HepG2 (cell line): ENCODE data around the gene FCGR3A.
"Not testable (repeated sequence)": the region's sequence is repeated elsewhere in the genome, so short reads cannot be mapped to it uniquely, and the experiment has no call there.

Source experiments
- NFE2 ChIP-seq: sonication (generic); formaldehyde crosslinking; IDR thresholded peaks from 2 replicates; pipeline ENCODE4 v1.4.0; 2020; ENCODE audit warnings: missing genetic modification reagents
- POLR2A ChIP-seq, 2 experiments: IDR thresholded peaks; 2 replicates each; pipeline ENCODE4 v1.6.1; 2011; ENCODE audit warnings: low read depth in 2 of 2, low read length in 2 of 2, mild to moderate bottlenecking in 1 of 2, moderate library complexity in 1 of 2; ENCODE audit not compliant: insufficient read depth in 1 of 2
- RFX5 ChIP-seq: IDR thresholded peaks from 2 replicates; pipeline ENCODE4 v1.6.1; 2011; ENCODE audit warnings: low read depth, low read length, improper control_type of control experiment
- USF2 ChIP-seq, 2 experiments: sonication (generic) in 1 of 2; formaldehyde crosslinking in 1 of 2; IDR thresholded peaks; 2 replicates each; pipeline versions ENCODE4 v1.5.1 to v1.6.1; 2011 to 2020; ENCODE audit warnings: borderline replicate concordance in 1 of 2, low read depth in 1 of 2, low read length in 1 of 2, mild to moderate bottlenecking in 1 of 2, missing genetic modification reagents in 1 of 2, moderate library complexity in 1 of 2
- ZBTB10 ChIP-seq: sonication (generic); formaldehyde crosslinking; IDR thresholded peaks from 2 replicates; pipeline ENCODE4 v1.4.0; 2020; ENCODE audit warnings: missing genetic modification reagents, borderline replicate concordance
- ZNF558 ChIP-seq: sonication (generic); formaldehyde crosslinking; IDR thresholded peaks from 2 replicates; pipeline ENCODE4 v1.9.0; 2022; ENCODE audit warnings: mild to moderate bottlenecking, missing genetic modification reagents, borderline replicate concordance
- ZNF598 ChIP-seq: sonication (generic); formaldehyde crosslinking; IDR thresholded peaks from 2 replicates; pipeline ENCODE4 v1.5.1; 2020; ENCODE audit warnings: mild to moderate bottlenecking, missing genetic modification reagents, borderline replicate concordance
- ZNF766 ChIP-seq: sonication (generic); formaldehyde crosslinking; IDR thresholded peaks from 2 replicates; pipeline ENCODE4 v1.5.0; 2020; ENCODE audit warnings: missing genetic modification reagents, borderline replicate concordance
- TF ChIP-seq, protein P1 (sequence below): sonication (generic); formaldehyde crosslinking; IDR thresholded peaks from 2 replicates; pipeline ENCODE4 v1.5.0; 2020; ENCODE audit warnings: mild to moderate bottlenecking, missing genetic modification reagents, moderate library complexity
- TF ChIP-seq, protein P2 (sequence below): sonication (generic); formaldehyde crosslinking; IDR thresholded peaks from 2 replicates; pipeline ENCODE4 v1.5.0; 2020; ENCODE audit warnings: missing genetic modification reagents
- TF ChIP-seq, protein P3 (sequence below): sonication (generic); formaldehyde crosslinking; IDR thresholded peaks from 2 replicates; pipeline ENCODE4 v1.4.0; 2020; ENCODE audit warnings: missing genetic modification reagents

DNA sequence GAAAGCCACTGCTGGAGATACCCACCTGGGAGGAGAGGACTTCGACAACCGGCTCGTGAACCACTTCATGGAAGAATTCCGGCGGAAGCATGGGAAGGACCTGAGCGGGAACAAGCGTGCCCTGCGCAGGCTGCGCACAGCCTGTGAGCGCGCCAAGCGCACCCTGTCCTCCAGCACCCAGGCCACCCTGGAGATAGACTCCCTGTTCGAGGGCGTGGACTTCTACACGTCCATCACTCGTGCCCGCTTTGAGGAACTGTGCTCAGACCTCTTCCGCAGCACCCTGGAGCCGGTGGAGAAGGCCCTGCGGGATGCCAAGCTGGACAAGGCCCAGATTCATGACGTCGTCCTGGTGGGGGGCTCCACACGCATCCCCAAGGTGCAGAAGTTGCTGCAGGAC lies 24.3 kb downstream of the FCGR3A start:
- TF ChIP-seq, protein P1, sequence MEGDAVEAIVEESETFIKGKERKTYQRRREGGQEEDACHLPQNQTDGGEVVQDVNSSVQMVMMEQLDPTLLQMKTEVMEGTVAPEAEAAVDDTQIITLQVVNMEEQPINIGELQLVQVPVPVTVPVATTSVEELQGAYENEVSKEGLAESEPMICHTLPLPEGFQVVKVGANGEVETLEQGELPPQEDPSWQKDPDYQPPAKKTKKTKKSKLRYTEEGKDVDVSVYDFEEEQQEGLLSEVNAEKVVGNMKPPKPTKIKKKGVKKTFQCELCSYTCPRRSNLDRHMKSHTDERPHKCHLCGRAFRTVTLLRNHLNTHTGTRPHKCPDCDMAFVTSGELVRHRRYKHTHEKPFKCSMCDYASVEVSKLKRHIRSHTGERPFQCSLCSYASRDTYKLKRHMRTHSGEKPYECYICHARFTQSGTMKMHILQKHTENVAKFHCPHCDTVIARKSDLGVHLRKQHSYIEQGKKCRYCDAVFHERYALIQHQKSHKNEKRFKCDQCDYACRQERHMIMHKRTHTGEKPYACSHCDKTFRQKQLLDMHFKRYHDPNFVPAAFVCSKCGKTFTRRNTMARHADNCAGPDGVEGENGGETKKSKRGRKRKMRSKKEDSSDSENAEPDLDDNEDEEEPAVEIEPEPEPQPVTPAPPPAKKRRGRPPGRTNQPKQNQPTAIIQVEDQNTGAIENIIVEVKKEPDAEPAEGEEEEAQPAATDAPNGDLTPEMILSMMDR (CRISPR knock-in tag): not testable (repeated sequence)
- TF ChIP-seq ZNF766 (CRISPR knock-in tag); USF2 (IDR thresholded peaks at IDR 0.05; ENCODE audit: low read depth, low read length); USF2 (CRISPR knock-in tag; IDR thresholded peaks at IDR 0.05; ENCODE audit: borderline replicate concordance); NFE2; POLR2A (IDR thresholded peaks at IDR 0.05; ENCODE audit: insufficient read depth in 1 of 2, low read depth in 2 of 2, low read length in 2 of 2); RFX5; ZNF598 (CRISPR knock-in tag); ZBTB10; ZNF558: not testable (repeated sequence)
- TF ChIP-seq, protein P2, sequence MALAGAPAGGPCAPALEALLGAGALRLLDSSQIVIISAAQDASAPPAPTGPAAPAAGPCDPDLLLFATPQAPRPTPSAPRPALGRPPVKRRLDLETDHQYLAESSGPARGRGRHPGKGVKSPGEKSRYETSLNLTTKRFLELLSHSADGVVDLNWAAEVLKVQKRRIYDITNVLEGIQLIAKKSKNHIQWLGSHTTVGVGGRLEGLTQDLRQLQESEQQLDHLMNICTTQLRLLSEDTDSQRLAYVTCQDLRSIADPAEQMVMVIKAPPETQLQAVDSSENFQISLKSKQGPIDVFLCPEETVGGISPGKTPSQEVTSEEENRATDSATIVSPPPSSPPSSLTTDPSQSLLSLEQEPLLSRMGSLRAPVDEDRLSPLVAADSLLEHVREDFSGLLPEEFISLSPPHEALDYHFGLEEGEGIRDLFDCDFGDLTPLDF (CRISPR knock-in tag): not testable (repeated sequence)
- TF ChIP-seq, protein P3, sequence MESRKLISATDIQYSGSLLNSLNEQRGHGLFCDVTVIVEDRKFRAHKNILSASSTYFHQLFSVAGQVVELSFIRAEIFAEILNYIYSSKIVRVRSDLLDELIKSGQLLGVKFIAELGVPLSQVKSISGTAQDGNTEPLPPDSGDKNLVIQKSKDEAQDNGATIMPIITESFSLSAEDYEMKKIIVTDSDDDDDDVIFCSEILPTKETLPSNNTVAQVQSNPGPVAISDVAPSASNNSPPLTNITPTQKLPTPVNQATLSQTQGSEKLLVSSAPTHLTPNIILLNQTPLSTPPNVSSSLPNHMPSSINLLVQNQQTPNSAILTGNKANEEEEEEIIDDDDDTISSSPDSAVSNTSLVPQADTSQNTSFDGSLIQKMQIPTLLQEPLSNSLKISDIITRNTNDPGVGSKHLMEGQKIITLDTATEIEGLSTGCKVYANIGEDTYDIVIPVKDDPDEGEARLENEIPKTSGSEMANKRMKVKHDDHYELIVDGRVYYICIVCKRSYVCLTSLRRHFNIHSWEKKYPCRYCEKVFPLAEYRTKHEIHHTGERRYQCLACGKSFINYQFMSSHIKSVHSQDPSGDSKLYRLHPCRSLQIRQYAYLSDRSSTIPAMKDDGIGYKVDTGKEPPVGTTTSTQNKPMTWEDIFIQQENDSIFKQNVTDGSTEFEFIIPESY: not testable (repeated sequence)
